Measurements from ENCODE around the gene NRIP3.
"Not testable (repeated sequence)": the region's sequence is repeated elsewhere in the genome, so short reads cannot be mapped to it uniquely, and the experiment has no call there.

The NRIP3 gene

GRCh38 chr11:9016916-9017642 lies 13.3 kb upstream of the NRIP3 start:
- in situ Hi-C loops (cut with MboI; ENCODE audit: low sequenced_read_pairs) = no loop called here

GRCh38 chr11:9015677-9016076 lies 11.9 kb upstream of the NRIP3 start:
- in situ Hi-C loops (cut with MboI; ENCODE audit: low sequenced_read_pairs) = no loop called here

GRCh38 chr11:9014826-9015225 lies 11.0 kb upstream of the NRIP3 start:
- in situ Hi-C loops (cut with MboI; ENCODE audit: low sequenced_read_pairs) = no loop called here

GRCh38 chr11:9013373-9013772 lies 9.6 kb upstream of the NRIP3 start:
- in situ Hi-C loops (cut with MboI; ENCODE audit: low sequenced_read_pairs) = no loop called here

GRCh38 chr11:9009538-9009937 lies 5.7 kb upstream of the NRIP3 start:
- in situ Hi-C loops (cut with MboI; ENCODE audit: low sequenced_read_pairs) = not testable (repeated sequence)

GRCh38 chr11:9008661-9009060 lies 4.9 kb upstream of the NRIP3 start:
- in situ Hi-C loops (cut with MboI; ENCODE audit: low sequenced_read_pairs) = no loop called here

- in situ Hi-C loops (cut with MboI; ENCODE audit: low sequenced_read_pairs) = no loop called here
Measured at GRCh38 chr11:9008011-9008550, 4.3 kb upstream of the NRIP3 start.

- in situ Hi-C loops (cut with MboI; ENCODE audit: low sequenced_read_pairs) = no loop called here
Measured at GRCh38 chr11:9005087-9005486, 1.3 kb upstream of the NRIP3 start.

- in situ Hi-C loops (cut with MboI; ENCODE audit: low sequenced_read_pairs) = no loop called here
Measured at GRCh38 chr11:9004183-9004926, 554 bp upstream of the NRIP3 start.

- in situ Hi-C loops (cut with MboI; ENCODE audit: low sequenced_read_pairs) = no loop called here
Measured at GRCh38 chr11:9002920-9003572, 755 bp downstream of the NRIP3 start.

- in situ Hi-C loops (cut with MboI; ENCODE audit: low sequenced_read_pairs) = no loop called here
Measured at GRCh38 chr11:9001736-9002135, 2.1 kb downstream of the NRIP3 start.

GRCh38 chr11:8998017-8998416 lies 5.8 kb downstream of the NRIP3 start:
- in situ Hi-C loops (cut with MboI; ENCODE audit: low sequenced_read_pairs) = no loop called here

GRCh38 chr11:8997451-8997850 lies 6.3 kb downstream of the NRIP3 start:
- in situ Hi-C loops (cut with MboI; ENCODE audit: low sequenced_read_pairs) = no loop called here

- in situ Hi-C loops (cut with MboI; ENCODE audit: low sequenced_read_pairs) = no loop called here
Measured at GRCh38 chr11:8989453-8989852, 14.3 kb downstream of the NRIP3 start.

GRCh38 chr11:8988329-8989234 lies 15.2 kb downstream of the NRIP3 start:
- in situ Hi-C loops (cut with MboI; ENCODE audit: low sequenced_read_pairs) = no loop called here

- in situ Hi-C loops (cut with MboI; ENCODE audit: low sequenced_read_pairs) = no loop called here
Measured at GRCh38 chr11:8987446-8987845, 16.4 kb downstream of the NRIP3 start.

GRCh38 chr11:8986772-8987171 lies 17.0 kb downstream of the NRIP3 start:
- in situ Hi-C loops (cut with MboI; ENCODE audit: low sequenced_read_pairs) = not testable (repeated sequence)

- in situ Hi-C loops (cut with MboI; ENCODE audit: low sequenced_read_pairs) = no loop called here
Measured at GRCh38 chr11:8985462-8985861, 18.3 kb downstream of the NRIP3 start.

GRCh38 chr11:8983552-8983951 lies 20.2 kb downstream of the NRIP3 start:
- in situ Hi-C loops (cut with MboI; ENCODE audit: low sequenced_read_pairs) = no loop called here

GRCh38 chr11:8980485-8980884 lies 23.3 kb downstream of the NRIP3 start:
- in situ Hi-C loops (cut with MboI; ENCODE audit: low sequenced_read_pairs) = no loop called here

GRCh38 chr11:8979365-8979764 lies 24.4 kb downstream of the NRIP3 start:
- in situ Hi-C loops (cut with MboI; ENCODE audit: low sequenced_read_pairs) = not testable (repeated sequence)

Data from hTERT RPE-1 (cell line).